ENCODE measurements around the gene ZNF586.
"Not testable (repeated sequence)": the region's sequence is repeated elsewhere in the genome, so short reads cannot be mapped to it uniquely, and the experiment has no call there.

Gene ZNF586

DNA sequence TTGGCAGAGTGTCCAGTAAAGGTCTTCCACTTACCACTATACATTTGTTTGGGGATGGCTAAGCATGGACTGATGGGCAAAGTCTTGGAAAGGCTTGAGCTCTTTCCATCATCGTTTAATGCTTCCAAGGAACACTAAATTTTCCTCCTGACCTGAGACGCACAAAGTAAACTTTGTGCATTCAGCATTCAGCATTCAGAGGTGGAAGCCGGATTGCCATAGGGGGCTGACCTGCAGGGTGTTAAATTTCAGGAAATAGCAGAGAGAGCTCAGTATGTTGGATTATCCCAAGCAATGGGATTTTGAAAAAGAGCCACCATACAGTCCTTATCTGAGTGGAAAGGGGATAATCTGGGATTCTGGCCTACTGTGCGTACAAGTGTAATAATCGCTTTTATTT lies 31.2 kb downstream of the ZNF586 start:
- DNase-seq: no peak

DNA sequence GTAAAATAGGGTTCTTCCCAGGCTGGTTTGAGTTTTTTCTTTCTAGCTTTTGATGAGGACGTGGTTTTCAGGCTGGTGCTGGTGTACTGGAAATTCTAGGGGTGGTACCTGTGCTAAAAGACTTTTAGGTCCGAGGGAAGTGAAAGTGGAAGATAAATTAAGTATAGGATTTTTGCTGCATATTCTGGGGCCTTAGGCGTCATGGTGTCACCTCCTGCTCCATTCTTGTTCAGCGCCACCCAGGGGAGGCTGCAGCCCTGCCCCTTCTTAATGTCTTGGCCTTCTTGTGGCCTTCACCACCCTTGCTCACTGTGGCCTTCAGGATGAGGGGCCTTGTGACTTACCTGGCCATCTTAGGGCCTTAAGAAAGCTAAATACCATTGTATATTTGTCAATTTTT lies 32.8 kb downstream of the ZNF586 start:
- no peak for DNase-seq

DNA sequence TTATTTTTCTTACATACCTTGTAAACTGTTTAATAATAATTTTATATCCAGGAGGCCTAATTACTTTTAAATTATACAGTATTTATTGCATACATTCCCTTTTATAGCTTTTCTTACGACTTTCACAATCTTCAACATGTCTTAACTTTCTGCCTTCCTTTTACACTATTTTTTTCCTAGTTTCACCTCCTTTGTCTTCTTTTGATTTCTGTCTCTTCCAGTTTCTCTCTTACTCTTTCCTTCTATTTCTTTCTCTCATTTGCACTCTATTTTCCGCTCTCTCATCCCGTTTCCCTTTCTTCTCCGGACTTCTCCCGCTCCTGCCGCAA lies 33.8 kb downstream of the ZNF586 start:
- DNase-seq: no peak

DNA sequence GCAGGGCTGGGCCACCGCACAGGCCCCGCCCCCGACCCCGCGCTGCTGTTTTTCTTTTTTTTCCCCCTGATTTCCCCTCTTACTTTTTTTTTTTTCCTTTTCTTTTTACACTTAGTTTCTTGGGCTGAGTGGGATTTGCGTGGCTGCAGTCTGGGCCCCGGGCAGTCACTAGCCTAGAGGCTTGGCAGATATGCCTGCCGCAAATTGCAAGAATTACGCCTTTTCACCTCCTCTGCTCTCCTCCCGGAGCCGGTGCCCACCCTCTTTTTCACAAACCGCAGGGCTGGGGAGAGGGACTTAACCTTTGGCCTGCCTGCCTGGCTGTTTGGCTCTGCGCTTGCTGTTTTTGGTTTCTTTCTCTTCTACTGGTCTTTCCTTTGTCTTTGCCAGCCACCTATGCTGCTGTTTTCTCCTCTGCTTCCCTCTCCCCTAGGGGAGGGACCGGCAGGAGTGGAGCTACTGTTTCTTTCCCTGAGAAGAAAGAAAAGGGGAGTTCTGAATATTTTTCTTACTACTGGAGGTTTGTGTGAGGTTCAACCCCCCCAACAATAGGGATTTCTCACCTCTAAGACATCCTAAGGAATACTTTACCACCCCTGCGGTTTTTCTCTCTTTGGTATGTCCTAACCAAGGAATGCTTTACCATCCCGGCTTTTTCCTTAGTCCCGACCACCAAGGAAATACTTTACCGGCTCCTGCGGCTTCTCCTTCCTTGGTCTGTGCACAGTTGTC lies 34.3 kb downstream of the ZNF586 start:
- no peak for DNase-seq

GRCh38 chr19:57807541-57807940 lies 38.1 kb downstream of the ZNF586 start:
- no peak for DNase-seq

DNA sequence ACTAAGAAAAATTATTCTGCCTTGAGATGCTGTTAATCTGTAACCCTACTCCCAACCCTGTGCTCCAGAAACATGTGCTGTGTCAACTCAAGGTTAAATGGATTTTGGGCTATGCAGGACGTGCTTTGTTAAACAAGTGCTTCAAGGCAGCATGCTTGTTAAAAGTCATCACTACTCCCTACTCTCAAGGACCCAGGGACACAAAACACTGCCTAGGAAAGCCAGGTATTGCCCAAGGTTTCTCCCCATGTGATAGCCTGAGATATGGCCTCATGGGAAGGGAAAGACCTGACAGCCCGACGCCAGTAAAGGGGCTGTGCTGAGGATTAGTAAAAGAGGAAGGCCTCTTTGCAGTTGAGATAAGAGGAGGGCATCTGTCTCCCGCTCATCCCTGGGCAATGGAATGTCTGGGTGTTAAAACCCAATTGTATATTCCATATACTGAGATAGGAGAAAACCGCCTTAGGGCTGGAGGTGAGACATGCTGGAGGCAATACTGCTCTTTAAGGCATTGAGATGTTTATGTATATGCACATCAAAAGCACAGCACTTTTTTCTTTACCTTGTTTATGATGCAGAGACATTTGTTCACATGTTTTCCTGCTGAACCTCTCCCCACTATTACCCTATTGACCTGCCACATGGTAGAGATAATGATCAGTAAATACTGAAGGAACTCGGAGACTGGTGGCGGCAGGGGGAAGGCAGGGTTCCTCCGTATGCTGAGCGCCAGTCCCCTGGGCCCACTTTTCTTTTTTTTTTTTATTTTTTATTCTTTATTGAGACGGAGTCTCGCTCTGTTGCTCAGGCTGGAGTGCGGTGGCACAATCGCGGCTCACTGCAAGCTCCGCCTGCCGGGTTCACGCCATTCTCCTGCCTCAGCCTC lies 41.2 kb downstream of the ZNF586 start:
- DNase-seq: not testable (repeated sequence)

GRCh38 chr19:57812226-57812625 lies 42.8 kb downstream of the ZNF586 start:
- DNase-seq: no peak

- not testable (repeated sequence) for DNase-seq
Measured at GRCh38 chr19:57812975-57813820, 43.7 kb downstream of the ZNF586 start.

- no peak for DNase-seq
Measured at GRCh38 chr19:57813919-57814504, 44.5 kb downstream of the ZNF586 start.

- DNase-seq: peak; percentile 85
Measured at GRCh38 chr19:57814505-57815246, 45.2 kb downstream of the ZNF586 start, which contains the start of gene ZNF552. TSS of gene ZNF552 (minus strand) at chr19:57814913. CDS start at chr19:57814743, 170 bp downstream.

DNA sequence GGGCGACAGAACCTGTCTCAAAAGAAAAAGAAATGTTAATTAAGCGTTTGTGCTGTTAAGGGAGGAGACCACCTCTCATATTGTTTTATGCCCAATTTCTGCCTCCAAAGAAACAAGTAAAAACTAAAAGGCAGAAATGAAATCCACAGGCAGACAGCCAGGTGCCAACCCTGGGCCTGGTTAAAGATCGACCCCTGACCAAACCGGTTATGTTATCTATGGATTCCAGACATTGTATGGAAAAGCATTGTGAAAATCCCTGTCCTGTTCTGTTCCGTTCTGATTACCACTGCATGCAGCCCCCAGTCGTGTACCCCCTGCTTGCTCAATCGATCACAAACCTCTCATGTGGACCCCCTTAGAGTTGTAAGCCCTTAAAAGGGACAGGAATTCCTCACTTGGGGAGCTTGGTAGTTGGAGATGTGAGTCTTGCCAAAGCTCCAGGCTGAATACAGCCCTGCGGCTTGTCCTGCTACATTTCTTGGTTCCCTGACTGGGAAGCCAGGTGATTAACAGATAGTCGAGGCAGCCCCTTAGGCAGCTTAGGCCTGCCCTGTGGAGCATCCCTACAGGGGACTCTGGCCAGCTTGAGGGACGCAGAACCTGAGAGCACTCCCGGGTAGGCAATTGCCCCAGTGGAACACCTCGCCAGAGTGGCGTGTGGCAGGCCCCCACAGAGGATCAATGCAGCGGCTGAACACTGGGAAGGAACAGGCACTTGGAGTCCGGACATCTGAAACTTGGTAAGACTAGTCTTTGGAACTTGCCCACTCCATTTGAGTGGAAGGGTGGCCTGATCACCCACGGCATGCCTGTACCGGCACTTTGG lies 46.0 kb downstream of the ZNF586 start:
- no peak for DNase-seq

DNA sequence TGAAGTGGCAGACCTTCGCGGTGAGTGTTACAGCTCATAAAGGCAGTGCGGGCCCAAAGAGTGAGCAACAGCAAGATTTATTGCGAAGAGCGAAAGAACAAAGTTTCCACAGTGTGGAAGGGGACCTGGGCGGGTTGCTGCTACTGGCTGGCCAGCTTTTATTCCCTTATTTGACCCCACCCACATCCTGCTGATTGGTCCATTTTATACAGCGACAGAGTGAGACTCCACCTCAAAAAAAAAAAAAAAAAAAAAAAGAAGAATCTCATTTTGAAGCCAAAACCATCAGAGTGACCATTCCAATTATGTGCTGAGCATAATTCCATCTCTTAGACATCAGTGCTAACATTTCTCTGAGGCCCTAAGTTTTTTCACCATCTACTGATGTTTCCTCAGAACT lies 47.2 kb downstream of the ZNF586 start:
- no peak for DNase-seq

DNA sequence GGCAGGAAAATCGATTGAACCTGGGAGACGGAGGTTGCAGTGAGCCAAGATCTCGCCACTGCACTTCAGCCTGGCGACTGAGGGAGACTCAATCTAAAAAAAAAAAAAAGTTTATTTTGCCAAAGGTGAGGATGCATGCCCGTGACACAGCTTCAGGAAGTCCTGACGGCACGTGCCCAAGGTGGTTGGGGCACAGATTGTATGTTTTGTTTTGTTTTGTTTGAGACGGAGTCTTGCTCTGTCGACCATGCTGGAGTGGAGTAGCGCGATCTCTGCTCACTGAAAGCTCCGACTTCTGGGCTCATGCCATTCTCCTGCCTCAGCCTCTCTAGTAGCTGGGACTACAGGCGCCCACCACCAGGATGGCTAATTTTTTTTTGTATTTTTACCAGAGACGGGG lies 48.5 kb downstream of the ZNF586 start:
- DNase-seq: no peak

DNA sequence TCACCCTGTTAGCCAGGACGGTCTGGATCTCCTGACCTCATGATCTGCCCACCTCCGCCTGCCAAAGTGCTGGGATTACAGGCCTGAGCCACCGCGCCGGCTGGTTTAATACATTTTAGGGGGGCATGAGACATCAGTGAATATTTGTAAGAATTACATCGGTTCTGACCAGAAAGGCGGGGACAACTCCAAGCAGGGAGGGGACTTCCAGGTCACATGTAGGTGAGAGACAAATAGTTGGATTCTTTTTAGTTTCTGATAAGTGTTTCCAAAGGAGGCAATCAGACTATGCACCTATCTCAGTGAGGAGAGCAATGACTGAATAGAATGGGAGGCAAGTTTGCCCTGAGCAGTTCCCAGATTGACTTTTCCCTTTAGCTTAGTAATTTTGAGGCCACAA lies 48.9 kb downstream of the ZNF586 start:
- no peak for DNase-seq

DNA sequence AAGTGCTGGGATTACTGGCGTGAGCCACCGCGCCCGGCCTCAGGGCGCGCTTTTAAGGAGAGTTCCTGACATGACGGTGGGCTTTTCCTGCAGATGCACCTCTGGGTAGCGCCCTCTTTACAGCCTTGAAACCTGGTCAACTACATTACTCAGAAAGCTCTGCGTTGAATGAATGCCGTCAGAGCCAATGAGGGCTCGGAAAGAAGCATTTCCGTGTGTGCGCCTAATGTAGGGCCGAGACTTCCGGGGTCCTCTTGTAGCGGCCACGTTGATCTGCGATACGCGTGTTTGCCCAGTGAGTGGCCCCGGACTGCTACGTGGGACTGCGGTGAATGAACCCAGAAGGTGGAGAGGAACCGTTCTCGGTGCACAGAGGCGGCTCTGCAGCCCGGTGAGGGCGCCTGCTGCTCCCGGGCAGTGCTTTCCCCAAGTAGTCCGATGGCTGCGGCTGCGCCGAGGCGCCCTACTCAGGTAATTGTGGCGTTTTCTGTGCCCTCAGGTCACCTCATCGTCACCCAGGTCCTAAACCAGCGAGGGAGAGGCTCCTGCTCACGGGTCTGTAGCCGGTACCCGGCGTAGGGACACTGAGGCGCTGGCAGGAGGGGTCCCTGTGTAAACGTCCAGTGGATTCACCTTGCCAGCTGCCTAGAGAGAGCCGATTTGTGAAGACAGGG lies 50.1 kb downstream of the ZNF586 start:
- DNase-seq: peak; percentile 92

GRCh38 chr19:57820599-57820998 lies 51.1 kb downstream of the ZNF586 start:
- DNase-seq: no peak

DNA sequence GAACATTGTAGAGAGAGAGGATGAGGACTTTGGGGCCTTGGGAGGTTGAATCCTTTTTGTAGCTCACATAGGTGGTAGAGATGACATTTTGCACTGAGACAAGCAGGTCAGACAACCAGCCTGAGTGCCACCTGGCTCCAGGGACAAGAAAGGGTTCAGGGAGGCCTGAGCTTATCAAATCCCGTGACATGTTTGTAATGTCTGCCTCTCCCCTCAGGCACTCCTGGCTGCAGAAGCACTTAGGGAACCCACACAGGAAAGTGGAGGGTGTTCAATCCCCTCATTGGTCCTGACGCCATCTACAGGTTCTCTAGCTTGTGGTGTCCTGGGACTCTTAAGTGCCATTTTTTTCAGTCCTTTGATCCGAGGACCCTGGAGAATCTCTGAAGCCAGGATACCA lies 51.6 kb downstream of the ZNF586 start:
- DNase-seq: not testable (repeated sequence)

DNA sequence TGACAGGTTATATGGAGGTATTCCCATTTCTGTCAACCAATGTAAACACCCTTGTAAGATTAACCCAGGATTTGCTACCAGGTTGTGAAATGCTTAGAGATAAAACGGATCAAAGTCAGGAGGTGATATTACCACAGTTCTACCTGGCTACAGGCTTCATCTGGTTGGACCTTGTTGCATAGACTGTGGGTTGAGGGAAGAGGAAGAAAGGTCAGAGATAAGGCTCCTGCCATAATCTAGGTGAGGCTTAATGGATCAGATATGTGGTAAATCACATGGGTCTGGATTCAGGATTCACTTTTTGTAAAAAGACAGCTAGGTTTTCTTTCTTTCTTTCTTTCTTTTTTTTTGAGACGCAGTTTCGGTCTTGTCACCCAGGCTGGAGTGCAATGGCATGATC lies 52.0 kb downstream of the ZNF586 start:
- not testable (repeated sequence) for DNase-seq

- not testable (repeated sequence) for DNase-seq
Measured at GRCh38 chr19:57823155-57823554, 53.7 kb downstream of the ZNF586 start.

DNA sequence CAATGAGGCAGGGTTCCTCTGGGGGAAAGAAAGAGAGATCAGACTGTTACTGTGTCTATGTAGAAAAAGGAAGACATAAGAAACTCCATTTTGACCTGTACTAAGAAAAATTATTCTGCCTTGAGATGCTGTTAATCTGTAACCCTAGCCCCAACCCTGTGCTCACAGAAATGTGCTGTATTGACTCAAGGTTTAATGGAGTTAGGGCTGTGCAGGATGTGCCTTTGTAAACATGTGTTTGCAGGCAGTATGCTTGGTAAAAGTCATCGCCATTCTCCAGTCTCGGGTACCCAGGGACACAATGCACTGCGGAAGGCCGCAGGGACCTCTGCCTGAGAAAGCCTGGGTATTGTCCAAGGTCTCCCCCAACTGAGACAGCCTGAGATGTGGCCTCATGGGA lies 54.1 kb downstream of the ZNF586 start:
- not testable (repeated sequence) for DNase-seq

GRCh38 chr19:57825511-57825910 lies 56.0 kb downstream of the ZNF586 start:
- no peak for DNase-seq
